ENCODE results near the gene PRKG2. TPM values are rescaled to one million over a fixed set of nuclear protein-coding genes. Genes with fewer than 3 reads are reported as not detected.

Gene PRKG2
- total RNA-seq, 1 experiment from 2014 or later: 2.2 TPM

Other genes with a start within 250 kb of the PRKG2 start
- gene BMP3, start 184.5 kb downstream of the PRKG2 start, total RNA-seq (2014; rRNA removed; shearing (Covaris generic)): 0.07 and 0.10 TPM in 2 replicates

Measured in H7 (cell line).